Heart right ventricle (tissue), 16 donors: Measurements from ENCODE around the gene C6orf89. TPM values are rescaled to one million over a fixed set of nuclear protein-coding genes. Genes with fewer than 3 reads are reported as not detected.
A peak's percentile ranks its signal among the peaks of the same experiment; 100 is the strongest.

Experiments
- ATAC-seq, 8 donors: fragments of 200-7000 bp; cut with Tn5 transposase; one replicate each; pipeline ENCODE4 v1.9.1; 2020; ENCODE audit warnings: mild to moderate bottlenecking in 8 of 8, moderate library complexity in 8 of 8, moderate number of reproducible peaks in 1 of 8
- DNase-seq, 2 donors: peaks; one replicate each; pipeline ENCODE4 v3.0.0-alpha.2; 2020
- H3K27ac ChIP-seq, 10 donors: fragments of 200-600 bp; sonication (generic) in 2 of 10; one replicate each; pipeline versions ENCODE4 v1.5.0 to v1.8.0; 2020 to 2022; ENCODE audit warnings: mild to moderate bottlenecking in 3 of 10
- H3K27me3 ChIP-seq, 7 donors: fragments of 200-600 bp; one replicate each; pipeline ENCODE4 v1.8.0; 2021 to 2022; ENCODE audit warnings: mild to moderate bottlenecking in 2 of 7
- H3K36me3 ChIP-seq, 9 donors: fragments of 200-600 bp; sonication (generic) in 1 of 9; one replicate each; pipeline versions ENCODE4 v1.5.0 to v1.8.0; 2020 to 2022; ENCODE audit warnings: mild to moderate bottlenecking in 2 of 9
- H3K4me1 ChIP-seq, 9 donors: fragments of 200-600 bp; sonication (generic) in 1 of 9; one replicate each; pipeline versions ENCODE4 v1.5.0 to v1.8.0; 2020 to 2022; ENCODE audit warnings: mild to moderate bottlenecking in 4 of 9
- H3K4me3 ChIP-seq, 10 donors: fragments of 200-600 bp; sonication (generic) in 2 of 10; one replicate each; pipeline versions ENCODE4 v1.5.0 to v1.8.0; 2020 to 2022; ENCODE audit warnings: mild to moderate bottlenecking in 7 of 10, moderate library complexity in 2 of 10
- H3K9me3 ChIP-seq, 11 donors: fragments of 200-600 bp in 10 of 11; sonication (generic) in 2 of 11; one replicate each; pipeline versions ENCODE4 v1.5.0 to v1.8.0; 2013 to 2022; ENCODE audit warnings: mild to moderate bottlenecking in 2 of 11, control low read depth in 1 of 11, moderate library complexity in 1 of 11
- WGBS, 2 donors: extraction: QIAGEN DNeasy Blood & Tissue Kit; methylation state at CpG; one replicate each; pipeline ENCODE4 v1.1.7; 2013; ENCODE audit warnings: inconsistent platforms in 1 of 2; 5-methylcytosine and 5-hydroxymethylcytosine counted together
- intact Hi-C, 10 donors: fragments of 100-400 bp; cut with DNase I; formaldehyde crosslinking; loops; one replicate each; pipeline versions ENCODE4 v1.11.1 to v1.14.2; 2022
- polyA plus RNA-seq, 2 donors: library from polyadenylated mRNA; stranded (reverse); fragments of 200-250 nt; gene quantifications; one replicate each; pipeline ENCODE4 v1.2.3, GENCODE V29; 2013
- total RNA-seq, 10 donors: library from RNA; stranded (reverse); fragmentation: NEBNext Ultra II Directional in 3 of 10; extraction: Animal tissue kit (Norgen Biotek cat#: 25700) in 3 of 10; gene quantifications; one replicate each; pipeline versions ENCODE4 v1.2.1 to v1.2.4, GENCODE V29; 2021 to 2023
- TF ChIP-seq, protein P1 (sequence below), 9 donors: fragments of 200-600 bp; sonication (generic) in 2 of 9; IDR thresholded peaks; one replicate each; pipeline versions ENCODE4 v1.5.0 to v1.8.0; 2021 to 2022; ENCODE audit warnings: antibody characterized with exemption in 9 of 9, mild to moderate bottlenecking in 5 of 9, moderate library complexity in 1 of 9
- donor health status: Arrhythmogenic right ventricular cardiomyopathy.
- donor health status: ischemic (EF 13 %, LVEDD 7.1; RV severe dilation, severe dysfunction).
- donor health status: healthy with polysubstance abuse.
- donor health status: DM: no; HTN: yes; CAD: no.
- donor health status: DM: no; HTN: no; CAD: no.
- donor health status: ischemic (EF 25% LVEDD 6.9; RV normal size, moderate dysfunction).
- donor health status: ischemic (EF 25% LVEDD 5.7; RV mildly dilated, moderate dysfunction).
- donor health status: healthy.
- donor health status: DM: yes; HTN: yes; CAD: no.
- donor health status: Ischemic cardiomyopathy.
- donor health status: ischemic (EF 35%, LVEDD 5.7; RV mildly dilated, moderate dysfunction).
- donor health status: nonischemic (EF 11% LVEDD 7.7; RV severe dilation, severe dysfunction).
- donor health status: DM: yes; HTN: yes; CAD: no.
- donor health status: PGD.
- donor health status: ischemic (EF 29% LVEDD 5.4; RV normal size, mild dysfunction).
- donor health status: nonischemic (EF 23%, LVEDD 6.1; RV moderate dilation, normal function).

The C6orf89 gene
- total and polyA plus RNA-seq, 12 donors = 22.5 to 104 (median 72.9) TPM

DNA sequence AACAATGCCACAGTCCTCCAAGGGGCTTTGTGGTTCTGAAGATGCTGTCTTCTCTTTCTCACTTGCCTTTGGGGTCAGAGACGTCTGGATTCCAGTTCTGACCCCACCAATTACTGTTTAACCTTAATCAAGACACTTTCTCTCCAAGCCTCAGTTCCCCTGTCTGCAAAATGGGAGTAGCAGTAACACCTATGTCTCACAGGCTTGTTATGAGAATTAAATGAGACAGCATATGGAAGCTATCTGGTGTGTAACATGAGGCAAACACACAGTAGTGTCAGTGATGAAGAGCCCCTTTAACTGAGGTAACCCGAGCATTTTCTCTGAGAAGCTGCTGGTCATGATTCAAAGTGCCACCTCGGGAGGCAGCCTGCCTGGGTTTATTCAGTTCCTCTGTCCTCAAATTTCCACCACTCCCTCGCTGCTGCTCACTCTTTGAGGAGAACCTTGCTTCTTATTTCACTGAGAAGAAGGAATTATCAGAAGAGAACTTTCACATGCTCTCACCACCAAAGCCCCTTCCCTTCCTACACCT, 22.8 kb upstream of the C6orf89 start:
- TF ChIP-seq, protein P1, sequence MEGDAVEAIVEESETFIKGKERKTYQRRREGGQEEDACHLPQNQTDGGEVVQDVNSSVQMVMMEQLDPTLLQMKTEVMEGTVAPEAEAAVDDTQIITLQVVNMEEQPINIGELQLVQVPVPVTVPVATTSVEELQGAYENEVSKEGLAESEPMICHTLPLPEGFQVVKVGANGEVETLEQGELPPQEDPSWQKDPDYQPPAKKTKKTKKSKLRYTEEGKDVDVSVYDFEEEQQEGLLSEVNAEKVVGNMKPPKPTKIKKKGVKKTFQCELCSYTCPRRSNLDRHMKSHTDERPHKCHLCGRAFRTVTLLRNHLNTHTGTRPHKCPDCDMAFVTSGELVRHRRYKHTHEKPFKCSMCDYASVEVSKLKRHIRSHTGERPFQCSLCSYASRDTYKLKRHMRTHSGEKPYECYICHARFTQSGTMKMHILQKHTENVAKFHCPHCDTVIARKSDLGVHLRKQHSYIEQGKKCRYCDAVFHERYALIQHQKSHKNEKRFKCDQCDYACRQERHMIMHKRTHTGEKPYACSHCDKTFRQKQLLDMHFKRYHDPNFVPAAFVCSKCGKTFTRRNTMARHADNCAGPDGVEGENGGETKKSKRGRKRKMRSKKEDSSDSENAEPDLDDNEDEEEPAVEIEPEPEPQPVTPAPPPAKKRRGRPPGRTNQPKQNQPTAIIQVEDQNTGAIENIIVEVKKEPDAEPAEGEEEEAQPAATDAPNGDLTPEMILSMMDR (IDR thresholded peaks at IDR 0.05) = no peak
- no peak overlapping the region for H3K4me3 ChIP-seq
- H3K27ac ChIP-seq = peak overlapping the region in 1 of 10 donors; percentile 60
- DNase-seq (no peak), ATAC-seq (no peak)
- peaks cover 0 to 46% (median 0%) of the 10 kb centered on the region in 9 donors for H3K36me3 ChIP-seq
- H3K27me3 ChIP-seq = no peaks in the 10 kb centered on the region
- intact Hi-C loops = no loop called here
- H3K9me3 ChIP-seq = no peaks in the 10 kb centered on the region
- 90 to 92% methylated on average over 4 of the region's 4 CpGs for WGBS, 2 donors
- peaks cover 0 to 57% (median 30%) of the 10 kb centered on the region in 9 donors for H3K4me1 ChIP-seq

DNA sequence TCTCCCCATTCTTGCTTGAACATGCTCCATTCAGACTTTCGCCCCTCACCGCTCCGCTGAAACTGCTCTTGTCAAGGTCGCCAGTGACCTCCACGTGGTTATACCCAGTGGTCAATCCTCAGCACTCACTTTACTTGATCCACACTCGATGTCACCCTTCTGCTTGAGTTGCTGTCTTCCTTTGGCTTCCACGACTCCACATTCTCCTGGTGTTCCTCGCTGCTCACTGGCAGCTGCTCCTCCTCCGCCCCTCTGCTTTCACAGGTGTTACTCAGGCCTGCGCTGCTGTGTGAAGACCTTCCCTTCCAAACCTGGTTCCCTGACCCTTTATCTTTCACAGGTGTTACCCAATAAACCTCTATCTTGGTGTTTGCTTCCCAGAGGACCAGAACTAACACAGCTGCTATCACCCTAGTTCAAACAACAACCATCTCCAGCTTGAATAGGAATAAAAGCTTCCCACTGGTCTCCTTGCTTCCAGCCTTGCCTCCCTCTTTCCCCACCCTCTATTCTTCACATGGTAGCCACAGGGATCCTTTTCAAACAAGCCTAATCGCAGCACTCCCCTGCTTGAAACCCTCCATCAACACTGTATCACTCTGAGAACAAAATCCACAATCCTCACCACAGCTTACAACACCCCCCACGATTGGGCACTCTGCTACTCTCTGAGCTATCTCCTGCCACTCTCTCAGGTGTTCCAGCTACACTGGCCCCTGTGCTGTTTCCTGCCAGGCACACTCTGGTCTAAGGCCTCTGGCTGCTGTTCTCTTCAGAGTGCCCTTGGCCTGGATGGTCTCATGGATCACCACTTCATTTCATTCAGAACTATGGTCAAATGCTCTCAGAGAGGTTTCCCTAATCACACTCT, 21.8 kb upstream of the C6orf89 start:
- no peaks in the 10 kb centered on the region for H3K27me3 ChIP-seq
- WGBS, 2 donors = 83 to 85% methylated on average over 12 of the region's 12 CpGs
- no peaks in the 10 kb centered on the region for H3K9me3 ChIP-seq
- intact Hi-C loops = no loop called here
- ATAC-seq (peak in 2 of 8 donors; percentile 23 to 39), DNase-seq (no peak)
- peak overlapping the region in 4 of 10 donors; percentile 12 to 72 (median 47) for H3K27ac ChIP-seq
- H3K4me1 ChIP-seq = peaks cover 0 to 59% (median 28%) of the 10 kb centered on the region in 9 donors
- peaks cover 0 to 52% (median 0%) of the 10 kb centered on the region in 9 donors for H3K36me3 ChIP-seq
- TF ChIP-seq, protein P1 (IDR thresholded peaks at IDR 0.05) = no peak
- H3K4me3 ChIP-seq = no peak overlapping the region

DNA sequence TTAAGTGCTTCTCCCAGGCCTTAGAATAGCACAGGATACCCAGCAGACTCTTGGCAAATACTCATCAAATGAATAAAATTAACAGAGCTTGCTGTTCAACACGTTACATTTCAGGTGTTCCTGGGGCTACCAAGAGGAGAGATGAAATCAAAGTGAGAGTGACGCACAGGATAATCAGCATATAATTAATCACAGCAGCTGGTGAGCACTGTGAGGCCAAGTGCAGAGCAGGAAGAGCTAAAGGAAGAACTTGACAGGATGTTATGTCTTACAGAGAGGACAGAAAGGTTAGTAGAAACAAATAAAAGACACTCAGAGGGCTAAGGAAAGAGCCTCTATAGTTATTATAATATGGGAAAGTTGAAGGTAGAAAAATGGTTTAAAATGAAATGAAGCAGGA, 19.9 kb upstream of the C6orf89 start:
- Histone ChIP-seq H3K27ac (peak overlapping the region in 9 of 10 donors; percentile 10 to 83 (median 72)), H3K27me3 (no peaks in the 10 kb centered on the region), H3K4me3 (no peak overlapping the region), H3K36me3 (peaks cover 0 to 72% (median 0%) of the 10 kb centered on the region in 9 donors), H3K9me3 (no peaks in the 10 kb centered on the region), H3K4me1 (peaks cover 0 to 64% (median 31%) of the 10 kb centered on the region in 9 donors)
- no peak for DNase-seq
- 27 to 50% methylated on average over 2 of the region's 2 CpGs for WGBS, 2 donors
- intact Hi-C loops = no loop called here
- ATAC-seq = peak in 5 of 8 donors; percentile 15 to 56 (median 38)
- TF ChIP-seq, protein P1 (IDR thresholded peaks at IDR 0.05) = no peak

DNA sequence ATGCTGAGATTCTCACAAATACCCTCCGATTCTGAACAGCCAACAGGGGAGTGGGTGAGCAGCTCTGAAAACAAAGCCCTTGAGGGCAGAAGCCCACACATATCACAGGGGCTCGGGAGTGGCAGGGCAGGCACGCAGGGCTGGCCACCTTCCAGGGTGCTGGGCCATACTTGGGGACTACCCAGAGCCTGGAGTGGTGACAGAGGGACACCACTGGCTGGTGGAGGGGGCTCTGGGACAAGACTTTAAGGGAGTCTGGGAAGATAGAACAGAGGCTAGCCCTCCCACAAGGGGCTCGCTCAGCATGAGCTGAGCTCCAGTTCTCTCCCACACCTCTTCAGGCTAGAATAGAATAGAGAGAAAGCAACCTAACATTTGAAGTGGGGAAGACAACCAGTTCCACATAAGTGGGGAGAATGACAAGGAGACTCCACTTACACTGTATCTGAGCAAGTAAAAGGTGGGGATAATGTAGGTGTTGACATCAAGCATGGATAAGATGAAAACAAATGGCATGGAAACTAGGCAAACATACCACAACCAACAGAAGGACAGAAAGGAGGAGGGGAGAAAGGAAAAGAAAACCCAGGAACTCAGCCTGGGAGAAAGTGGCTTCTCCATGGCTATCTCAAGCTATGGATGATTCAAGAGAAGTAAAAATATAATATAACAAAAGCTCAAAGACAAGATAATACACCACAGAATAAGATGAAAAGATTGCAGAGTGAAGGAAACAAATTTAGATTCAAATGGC, 18.1 kb upstream of the C6orf89 start:
- peak; percentile 63 to 91 (median 82) for ATAC-seq

More for the DNA sequence above, 18.1 kb upstream of the C6orf89 start:
- peak overlapping the region; percentile 67 to 85 (median 77) for H3K27ac ChIP-seq
- H3K27me3 ChIP-seq = no peaks in the 10 kb centered on the region
- 41 to 62% methylated on average over 4 of the region's 4 CpGs for WGBS, 2 donors
- peaks cover 0 to 77% (median 0%) of the 10 kb centered on the region in 9 donors for H3K36me3 ChIP-seq
- H3K9me3 ChIP-seq = no peaks in the 10 kb centered on the region
- peaks cover 0 to 71% (median 31%) of the 10 kb centered on the region in 9 donors for H3K4me1 ChIP-seq
- intact Hi-C loops = no loop called here
- TF ChIP-seq, protein P1 (IDR thresholded peaks at IDR 0.05) = no peak
- peak in 1 of 2 donors; percentile 60 for DNase-seq
- H3K4me3 ChIP-seq = no peak overlapping the region
